AG09309 (cell line): ENCODE data around the gene ADSS2.

Experiments used
- DNase-seq: peaks from one replicate; pipeline ENCODE4 v3.0.0-alpha.2; 2010; ENCODE audit warnings: low read depth
- H3K4me3 ChIP-seq: 2 replicates; pipeline ENCODE4 v1.5.1; 2011; ENCODE audit warnings: mild to moderate bottlenecking, low read depth, low read length, moderate library complexity; ENCODE audit not compliant: control insufficient read depth
- CTCF ChIP-seq: IDR thresholded peaks from 2 replicates; pipeline ENCODE4 v1.5.1; 2011; ENCODE audit warnings: mild to moderate bottlenecking, low read depth, low read length, inconsistent platforms; ENCODE audit not compliant: insufficient read depth, control insufficient read depth; ENCODE audit errors: missing control alignments

The ADSS2 gene

GRCh38 chr1:244445320-244446181 is 6.2 kb downstream of the ADSS2 start:
- H3K4me3 ChIP-seq, result no peak overlapping the region
- DNase-seq, result no peak
- TF ChIP-seq CTCF, result no peak

- H3K4me3 ChIP-seq, result no peak overlapping the region
- DNase-seq, result no peak
- TF ChIP-seq CTCF, result no peak
These were observed 6.9 kb downstream of the ADSS2 start for GRCh38 chr1:244444854-244445253.

GRCh38 chr1:244442850-244443249 is 8.9 kb downstream of the ADSS2 start:
- TF ChIP-seq CTCF, result no peak
- no peak overlapping the region for H3K4me3 ChIP-seq
- DNase-seq, result no peak

- TF ChIP-seq CTCF, result no peak
- H3K4me3 ChIP-seq, result no peak overlapping the region
- no peak for DNase-seq
These were observed 12.2 kb downstream of the ADSS2 start for GRCh38 chr1:244439391-244440032.

- DNase-seq, result no peak
- H3K4me3 ChIP-seq, result no peak overlapping the region
- no peak for TF ChIP-seq CTCF
These were observed 14.6 kb downstream of the ADSS2 start for GRCh38 chr1:244437086-244437468.

- no peak overlapping the region for H3K4me3 ChIP-seq
- TF ChIP-seq CTCF, result no peak
- no peak for DNase-seq
These were observed 15.2 kb downstream of the ADSS2 start for GRCh38 chr1:244436336-244437085.
